Breast epithelium (tissue), 4 donors: ENCODE results near the gene KLHL10. TPM values are rescaled to one million over a fixed set of nuclear protein-coding genes. Genes with fewer than 3 reads are reported as not detected.
A peak's percentile ranks its signal among the peaks of the same experiment; 100 is the strongest.

Source experiments
- DNase-seq, 2 donors: peaks; one replicate each; pipeline ENCODE4 v3.0.0-alpha.2; 2019; ENCODE audit warnings: low spot score in 2 of 2
- H3K27ac ChIP-seq, 2 donors: fragments of 200-600 bp; sonication (generic) in 1 of 2; one replicate each; pipeline ENCODE4 v1.5.1; 2016 to 2019; ENCODE audit warnings: mild to moderate bottlenecking in 1 of 2
- H3K27me3 ChIP-seq, 2 donors: fragments of 200-600 bp; sonication (generic) in 1 of 2; one replicate each; pipeline versions ENCODE4 v1.5.1 to v1.6.0; 2017 to 2019; ENCODE audit warnings: control low read depth in 1 of 2, mild to moderate bottlenecking in 1 of 2
- H3K36me3 ChIP-seq: fragments of 200-600 bp; one replicate; pipeline ENCODE4 v1.5.1; 2019
- H3K4me1 ChIP-seq, 2 donors: fragments of 200-600 bp; sonication (generic); one replicate each; pipeline ENCODE4 v1.5.1; 2016 to 2019; ENCODE audit warnings: control low read depth in 1 of 2
- H3K4me3 ChIP-seq, 3 donors: fragments of 200-600 bp; sonication (generic); 1 replicate in 2 of 3; 2 replicates in 1 of 3; pipeline ENCODE4 v1.5.1; 2016 to 2019; ENCODE audit warnings: mild to moderate bottlenecking in 3 of 3, moderate library complexity in 2 of 3
- H3K9me3 ChIP-seq, 2 donors: fragments of 200-600 bp; sonication (generic) in 1 of 2; one replicate each; pipeline ENCODE4 v1.5.1; 2016 to 2019; ENCODE audit warnings: control low read depth in 1 of 2
- POLR2A ChIP-seq: fragments of 450-650 bp; IDR thresholded peaks from one replicate; pipeline ENCODE4 v1.6.1; 2016; ENCODE audit warnings: antibody characterized with exemption, mild to moderate bottlenecking, moderate library complexity
- POLR2AphosphoS5 ChIP-seq, 3 donors: sonication (generic); formaldehyde crosslinking; IDR thresholded peaks; one replicate each; pipeline ENCODE4 v1.6.1; 2017; ENCODE audit warnings: antibody characterized with exemption in 3 of 3
- intact Hi-C: fragments of 100-400 bp; cut with DNase I; formaldehyde crosslinking; loops from one replicate; pipeline ENCODE4 v1.15.1; 2023; ENCODE audit warnings: low total_unique reads
- total RNA-seq, 3 donors: library from RNA; depleted of rRNA; stranded (reverse); fragments of >200 nt; gene quantifications; one replicate each; pipeline ENCODE4 v1.1.0, GENCODE V29; 2016
- TF ChIP-seq, protein P1 (sequence below), 3 donors: fragments of 450-650 bp; IDR thresholded peaks; one replicate each; pipeline ENCODE4 v1.5.1; 2016 to 2017; ENCODE audit warnings: antibody characterized with exemption in 3 of 3, mild to moderate bottlenecking in 3 of 3, moderate library complexity in 3 of 3

The KLHL10 gene
- total RNA-seq, 3 donors from 2014 or later: 0.80 to 0.88 TPM; not detected in 1

GRCh38 chr17:41894791-41895331 lies 57.2 kb downstream of the KLHL10 start:
- H3K27ac ChIP-seq: peak overlapping the region in 1 of 2 donors; percentile 80

DNA sequence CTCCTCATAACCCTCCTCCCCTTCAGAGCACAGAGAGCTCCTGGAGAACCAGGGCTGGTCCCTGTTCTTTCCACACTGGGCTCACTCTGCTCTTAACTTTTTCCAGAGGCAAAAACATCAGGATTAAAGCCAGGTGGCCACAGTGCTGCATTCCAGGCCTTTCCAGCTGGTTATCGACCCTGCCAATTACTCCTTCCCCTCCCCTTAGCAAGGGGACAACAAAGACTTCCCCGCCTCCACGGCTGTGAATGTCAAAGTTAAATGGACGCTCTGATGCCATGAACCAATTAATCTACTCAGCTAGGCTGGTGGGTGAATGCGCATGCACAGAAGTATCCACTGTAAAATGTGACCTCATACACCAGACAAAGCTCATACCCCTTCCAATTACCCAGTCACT lies 58.0 kb downstream of the KLHL10 start:
- H3K4me1 ChIP-seq: no peaks in the 10 kb centered on the region
- no peaks in the 10 kb centered on the region for H3K27me3 ChIP-seq
- H3K27ac ChIP-seq: peak overlapping the region in 1 of 2 donors; percentile 80
- no peak overlapping the region for H3K4me3 ChIP-seq
- no peaks in the 10 kb centered on the region for H3K9me3 ChIP-seq
- no peak for DNase-seq
- TF ChIP-seq, protein P1, sequence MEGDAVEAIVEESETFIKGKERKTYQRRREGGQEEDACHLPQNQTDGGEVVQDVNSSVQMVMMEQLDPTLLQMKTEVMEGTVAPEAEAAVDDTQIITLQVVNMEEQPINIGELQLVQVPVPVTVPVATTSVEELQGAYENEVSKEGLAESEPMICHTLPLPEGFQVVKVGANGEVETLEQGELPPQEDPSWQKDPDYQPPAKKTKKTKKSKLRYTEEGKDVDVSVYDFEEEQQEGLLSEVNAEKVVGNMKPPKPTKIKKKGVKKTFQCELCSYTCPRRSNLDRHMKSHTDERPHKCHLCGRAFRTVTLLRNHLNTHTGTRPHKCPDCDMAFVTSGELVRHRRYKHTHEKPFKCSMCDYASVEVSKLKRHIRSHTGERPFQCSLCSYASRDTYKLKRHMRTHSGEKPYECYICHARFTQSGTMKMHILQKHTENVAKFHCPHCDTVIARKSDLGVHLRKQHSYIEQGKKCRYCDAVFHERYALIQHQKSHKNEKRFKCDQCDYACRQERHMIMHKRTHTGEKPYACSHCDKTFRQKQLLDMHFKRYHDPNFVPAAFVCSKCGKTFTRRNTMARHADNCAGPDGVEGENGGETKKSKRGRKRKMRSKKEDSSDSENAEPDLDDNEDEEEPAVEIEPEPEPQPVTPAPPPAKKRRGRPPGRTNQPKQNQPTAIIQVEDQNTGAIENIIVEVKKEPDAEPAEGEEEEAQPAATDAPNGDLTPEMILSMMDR (IDR thresholded peaks at IDR 0.05): no peak
- TF ChIP-seq POLR2AphosphoS5 (IDR thresholded peaks at IDR 0.05) (peak in 2 of 3 donors; percentile 12 to 27), POLR2A (no peak)
- no peaks in the 10 kb centered on the region for H3K36me3 ChIP-seq
- intact Hi-C loops: no loop called here

More at GRCh38 chr17:41894791-41895331, 57.2 kb downstream of the KLHL10 start:
- no peaks in the 10 kb centered on the region for H3K9me3 ChIP-seq
- no peak for DNase-seq
- no peaks in the 10 kb centered on the region for H3K36me3 ChIP-seq
- H3K4me1 ChIP-seq: no peaks in the 10 kb centered on the region
- no peak overlapping the region for H3K4me3 ChIP-seq
- no peaks in the 10 kb centered on the region for H3K27me3 ChIP-seq
- intact Hi-C loops: loop anchor here (5.0 kb wide), 1 partner anchor 1263 kb away; no protein-coding TSS in a partner anchor
- TF ChIP-seq POLR2A (no peak), POLR2AphosphoS5 (IDR thresholded peaks at IDR 0.05) (peak in 1 of 3 donors; percentile 38)

DNA sequence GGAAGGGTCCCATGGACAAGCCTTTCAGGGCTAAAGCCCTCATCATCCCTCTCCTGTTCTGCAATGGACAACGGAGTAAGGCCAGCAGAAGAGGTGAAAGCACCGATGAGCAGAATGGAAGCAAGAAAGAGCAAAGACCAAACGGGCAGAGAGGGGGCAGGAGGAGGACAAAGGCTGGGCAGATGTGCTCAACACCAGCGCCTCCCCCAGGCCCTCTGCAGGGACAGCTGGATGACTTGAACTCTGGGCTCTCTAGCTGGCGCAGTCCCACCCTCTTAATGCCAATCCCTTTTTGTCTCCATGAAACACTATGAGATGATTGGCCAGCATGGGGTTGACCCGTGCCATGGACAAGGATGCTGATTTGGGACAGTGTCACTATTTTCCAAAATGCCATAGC lies 59.1 kb downstream of the KLHL10 start:
- H3K27ac ChIP-seq: no peak overlapping the region
- no peak for DNase-seq
- TF ChIP-seq POLR2AphosphoS5 (IDR thresholded peaks at IDR 0.05) (no peak), POLR2A (no peak)
- TF ChIP-seq, protein P1 (IDR thresholded peaks at IDR 0.05): no peak
- no peaks in the 10 kb centered on the region for H3K9me3 ChIP-seq
- no peaks in the 10 kb centered on the region for H3K4me1 ChIP-seq
- H3K27me3 ChIP-seq: no peaks in the 10 kb centered on the region
- intact Hi-C loops: no loop called here
- H3K4me3 ChIP-seq: no peak overlapping the region
- H3K36me3 ChIP-seq: no peaks in the 10 kb centered on the region

Other genes with a start within 250 kb of the KLHL10 start
- gene KRT16, start 225.1 kb upstream of the KLHL10 start, total RNA-seq: 100 to 1,000 TPM in 1 of 3 donors, 10 to 100 TPM in 1, 1 to 10 TPM in 1; 2.6 to 100 (median 51.8) TPM
- gene KRT17, start 213.2 kb upstream of the KLHL10 start, total RNA-seq: 1,000 to 10,000 TPM in 2 of 3 donors, 1 to 10 TPM in 1; 1.9 to 1,676 (median 1,373) TPM
- 100 to 1,000 TPM; 217 to 850 (median 260) TPM for gene EIF1, start 148.9 kb upstream of the KLHL10 start, total RNA-seq
- gene GAST, start 125.5 kb upstream of the KLHL10 start, total RNA-seq: not detected
- 1 to 10 TPM in 1 of 3 donors, under 1 TPM in 1, not detected in 1; 0.33 to 2.2 TPM for gene HAP1, start 103.2 kb upstream of the KLHL10 start, total RNA-seq
- gene JUP, start 51.1 kb upstream of the KLHL10 start, total RNA-seq: 100 to 1,000 TPM; 107 to 158 (median 121) TPM
- 10 to 100 TPM in 2 of 3 donors, 1 to 10 TPM in 1; 6.2 to 19.0 (median 14.9) TPM for gene P3H4, start 25.9 kb upstream of the KLHL10 start, total RNA-seq
- 10 to 100 TPM; 35.9 to 43.3 (median 39.4) TPM for gene FKBP10, start 24.8 kb upstream of the KLHL10 start, total RNA-seq
- 10 to 100 TPM; 50.2 to 83.9 (median 60.6) TPM for gene NT5C3B, start 1.6 kb upstream of the KLHL10 start, total RNA-seq
- gene KLHL11, start 27.6 kb downstream of the KLHL10 start, total RNA-seq: 10 to 100 TPM; 22.6 to 35.7 (median 25.1) TPM
- gene ACLY, start 81.1 kb downstream of the KLHL10 start, total RNA-seq: 10 to 100 TPM; 50.1 to 84.2 (median 66.3) TPM
- gene ODAD4, start 92.8 kb downstream of the KLHL10 start, total RNA-seq: 1 to 10 TPM in 2 of 3 donors, under 1 TPM in 1; 0.48 to 3.2 (median 1.6) TPM
- gene CNP, start 129.0 kb downstream of the KLHL10 start, total RNA-seq: 10 to 100 TPM; 51.8 to 55.5 (median 53.7) TPM
- gene DNAJC7, start 179.6 kb downstream of the KLHL10 start, total RNA-seq: 10 to 100 TPM; 69.7 to 73.7 (median 70.4) TPM
- 10 to 100 TPM; 21.6 to 33.8 (median 22.5) TPM for gene NKIRAS2, start 182.3 kb downstream of the KLHL10 start, total RNA-seq
- 1 to 10 TPM; 1.3 to 4.0 (median 2.3) TPM for gene C17orf113, start 212.8 kb downstream of the KLHL10 start, total RNA-seq